ENCODE measurements around the gene PDGFRA.

GRCh38 chr4:54217642-54218495 is 11.2 kb upstream of the PDGFRA start:
- TF ChIP-seq POLR2AphosphoS5 (IDR thresholded peaks at IDR 0.05) = peak; percentile 58
- no peak for TF ChIP-seq POLR2A (IDR thresholded peaks at IDR 0.05)
- TF ChIP-seq CTCF (IDR thresholded peaks at IDR 0.05) = peak; percentile 86 to 92 (median 90)
- TF ChIP-seq EP300 (IDR thresholded peaks at IDR 0.05) = no peak
